Nephron (organoid): ENCODE measurements around the gene BCL11A.

Experiments used
- H3K27ac Mint-ChIP-seq, 3 experiments: 2 replicates each; pipeline ENCODE4 v1.8.0; 2020; ENCODE audit warnings: mixed read lengths in 3 of 3, mild to moderate bottlenecking in 2 of 3, moderate library complexity in 1 of 3
- H3K27me3 Mint-ChIP-seq: 2 replicates; pipeline ENCODE4 v1.8.0; 2021; ENCODE audit warnings: low read depth, mild to moderate bottlenecking, moderate library complexity, mixed read lengths
- H3K36me3 Mint-ChIP-seq: 2 replicates; pipeline ENCODE4 v1.8.0; 2020; ENCODE audit warnings: low read depth, mixed read lengths
- H3K4me1 Mint-ChIP-seq: 2 replicates; pipeline ENCODE4 v1.8.0; 2020; ENCODE audit warnings: mixed read lengths
- H3K4me3 Mint-ChIP-seq, 3 experiments: 2 replicates each; pipeline ENCODE4 v1.8.0; 2020; ENCODE audit warnings: mild to moderate bottlenecking in 3 of 3, mixed read lengths in 3 of 3, moderate library complexity in 2 of 3
- H3K9me3 Mint-ChIP-seq: 2 replicates; pipeline ENCODE4 v1.8.0; 2020; ENCODE audit warnings: mixed read lengths
- CTCF ChIP-seq, 3 experiments: fragments of 200-600 bp; sonication (generic); IDR thresholded peaks; one replicate each; pipeline ENCODE4 v1.5.0; 2021; ENCODE audit warnings: antibody characterized with exemption in 3 of 3; ENCODE audit not compliant: unreplicated experiment in 3 of 3

Gene BCL11A

GRCh38 chr2:60596411-60596810 lies 43.0 kb upstream of the BCL11A start:
- peaks cover 16% of the 10 kb centered on the region for H3K36me3 Mint-ChIP-seq
- H3K4me3 Mint-ChIP-seq, result no peak overlapping the region
- TF ChIP-seq CTCF (IDR thresholded peaks at IDR 0.05; ENCODE audit: unreplicated experiment in 3 of 3), result no peak
- H3K4me1 Mint-ChIP-seq, result no peaks in the 10 kb centered on the region
- H3K27me3 Mint-ChIP-seq, result no peaks in the 10 kb centered on the region
- H3K9me3 Mint-ChIP-seq, result peaks cover 34% of the 10 kb centered on the region
- H3K27ac Mint-ChIP-seq, result no peak overlapping the region

GRCh38 chr2:60595953-60596352 lies 42.5 kb upstream of the BCL11A start:
- H3K27ac Mint-ChIP-seq, result no peak overlapping the region
- no peaks in the 10 kb centered on the region for H3K27me3 Mint-ChIP-seq
- H3K36me3 Mint-ChIP-seq, result peaks cover 20% of the 10 kb centered on the region
- no peak overlapping the region for H3K4me3 Mint-ChIP-seq
- H3K9me3 Mint-ChIP-seq, result peaks cover 38% of the 10 kb centered on the region
- no peaks in the 10 kb centered on the region for H3K4me1 Mint-ChIP-seq
- no peak for TF ChIP-seq CTCF (IDR thresholded peaks at IDR 0.05; ENCODE audit: unreplicated experiment in 3 of 3)

- Mint-ChIP-seq H3K27ac (no peak overlapping the region), H3K9me3 (peaks cover 24% of the 10 kb centered on the region), H3K4me3 (no peak overlapping the region), H3K4me1 (no peaks in the 10 kb centered on the region), H3K36me3 (peaks cover 16% of the 10 kb centered on the region), H3K27me3 (peaks cover 22% of the 10 kb centered on the region)
- no peak for TF ChIP-seq CTCF (IDR thresholded peaks at IDR 0.05; ENCODE audit: unreplicated experiment in 3 of 3)
Measured at GRCh38 chr2:60589104-60589503, 35.6 kb upstream of the BCL11A start.

GRCh38 chr2:60586081-60586480 lies 32.6 kb upstream of the BCL11A start:
- H3K27ac Mint-ChIP-seq, result no peak overlapping the region
- peaks cover 46% of the 10 kb centered on the region for H3K27me3 Mint-ChIP-seq
- peaks cover 2% of the 10 kb centered on the region for H3K9me3 Mint-ChIP-seq
- no peak overlapping the region for H3K4me3 Mint-ChIP-seq
- no peak for TF ChIP-seq CTCF (IDR thresholded peaks at IDR 0.05; ENCODE audit: unreplicated experiment in 3 of 3)
- H3K4me1 Mint-ChIP-seq, result no peaks in the 10 kb centered on the region
- peaks cover 2% of the 10 kb centered on the region for H3K36me3 Mint-ChIP-seq

GRCh38 chr2:60585276-60585675 lies 31.8 kb upstream of the BCL11A start:
- Mint-ChIP-seq H3K4me1 (no peaks in the 10 kb centered on the region), H3K27me3 (peaks cover 53% of the 10 kb centered on the region), H3K36me3 (no peaks in the 10 kb centered on the region), H3K4me3 (no peak overlapping the region), H3K27ac (no peak overlapping the region), H3K9me3 (no peaks in the 10 kb centered on the region)
- TF ChIP-seq CTCF (IDR thresholded peaks at IDR 0.05; ENCODE audit: unreplicated experiment in 3 of 3), result no peak

GRCh38 chr2:60583604-60584003 lies 30.1 kb upstream of the BCL11A start:
- no peak for TF ChIP-seq CTCF (IDR thresholded peaks at IDR 0.05; ENCODE audit: unreplicated experiment in 3 of 3)
- H3K27me3 Mint-ChIP-seq, result peaks cover 67% of the 10 kb centered on the region
- no peaks in the 10 kb centered on the region for H3K36me3 Mint-ChIP-seq
- no peaks in the 10 kb centered on the region for H3K4me1 Mint-ChIP-seq
- H3K27ac Mint-ChIP-seq, result peak overlapping the region in 1 of 3 experiments; percentile 4
- no peak overlapping the region for H3K4me3 Mint-ChIP-seq
- no peaks in the 10 kb centered on the region for H3K9me3 Mint-ChIP-seq
